G401 (cell line): ENCODE measurements around the gene MRM1. TPM values are rescaled to one million over a fixed set of nuclear protein-coding genes. Genes with fewer than 3 reads are reported as not detected.

Source experiments
- DNase-seq: peaks from one replicate; pipeline ENCODE4 v3.0.0-alpha.2; 2015; ENCODE audit warnings: low spot score
- in situ Hi-C: cut with HindIII; loops from 2 replicates; pipeline ENCODE4 v1.10.0; 2016; ENCODE audit warnings: low sequenced_read_pairs, mixed read lengths
- total RNA-seq: library from RNA; depleted of rRNA; stranded (reverse); fragments of >200 nt; shearing (Covaris generic); gene quantifications from 2 replicates; pipeline ENCODE4 v1.2.3, GENCODE V29; 2014

The MRM1 gene
- total RNA-seq, 1 experiment from 2014 or later = 18.4 TPM

DNA sequence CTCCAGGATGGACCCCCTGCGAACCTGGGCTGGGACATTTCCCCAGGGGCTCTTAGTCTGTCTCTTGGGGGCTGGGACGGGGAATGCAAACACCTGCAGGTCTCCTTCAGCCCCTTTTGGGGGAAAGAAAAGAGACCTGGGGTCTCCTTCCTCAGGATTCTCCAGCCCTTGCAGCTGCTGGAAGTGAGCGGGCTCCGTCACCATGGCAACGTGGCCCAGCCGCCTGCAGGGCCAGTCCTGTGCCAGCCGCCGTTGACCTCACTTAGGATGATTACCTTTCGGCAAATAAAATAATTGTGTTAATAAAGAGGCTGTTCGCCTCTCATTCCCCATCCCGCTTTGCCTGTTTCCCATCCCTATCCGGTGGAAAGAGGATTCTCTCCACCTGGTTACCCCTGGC lies 25.7 kb downstream of the MRM1 start:
- in situ Hi-C loops = no loop called here
- DNase-seq = no peak

DNA sequence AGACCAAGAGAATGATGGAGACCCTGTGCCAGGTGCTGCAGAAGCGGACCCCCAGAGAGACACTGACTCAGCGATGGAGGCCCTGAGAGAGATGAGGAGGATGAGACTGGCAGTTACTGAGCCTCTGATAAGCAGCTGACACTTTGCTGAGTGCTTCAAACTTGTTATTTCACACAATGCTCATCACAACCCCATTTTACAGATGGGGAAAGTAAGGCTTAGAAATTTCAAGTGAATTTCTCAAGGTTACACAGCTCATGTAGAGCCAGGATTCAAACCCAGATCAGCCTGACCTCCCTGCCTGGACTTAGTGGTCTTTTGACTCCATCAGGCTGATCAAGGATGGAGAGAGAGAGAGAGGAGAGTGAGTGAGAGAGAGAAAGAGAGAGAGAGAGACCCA lies 27.2 kb downstream of the MRM1 start:
- no peak for DNase-seq
- in situ Hi-C loops = no loop called here

DNA sequence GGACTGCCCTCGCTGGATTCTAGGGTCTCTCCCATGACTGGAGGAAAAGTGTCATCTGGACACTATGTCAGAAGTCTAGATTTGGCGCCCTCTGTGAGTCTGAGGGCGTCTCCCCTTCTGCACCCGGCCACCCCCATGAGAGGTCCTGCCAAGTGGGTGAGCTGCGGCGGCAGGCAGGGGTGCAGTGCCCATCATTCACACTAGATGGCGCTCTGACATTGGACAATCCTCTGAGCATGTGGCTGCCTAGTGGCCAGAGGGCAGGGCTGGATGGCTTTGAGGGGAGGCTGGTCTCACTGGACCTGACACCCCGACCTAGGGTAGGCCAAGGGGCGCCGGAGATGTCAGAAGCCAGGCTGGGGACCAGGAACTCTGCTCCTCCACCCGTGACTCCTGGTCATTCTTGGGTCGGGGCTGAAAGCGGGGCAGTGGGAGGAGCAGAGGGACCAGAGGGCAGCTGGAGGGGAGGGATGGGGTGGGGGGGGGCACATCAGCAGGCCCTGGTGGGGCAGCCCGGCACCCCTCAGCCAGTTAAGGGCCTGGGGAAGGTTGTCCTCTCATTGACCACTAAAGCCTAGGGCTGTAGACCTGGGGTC lies 28.0 kb downstream of the MRM1 start:
- in situ Hi-C loops = no loop called here
- peak; percentile 81 for DNase-seq

DNA sequence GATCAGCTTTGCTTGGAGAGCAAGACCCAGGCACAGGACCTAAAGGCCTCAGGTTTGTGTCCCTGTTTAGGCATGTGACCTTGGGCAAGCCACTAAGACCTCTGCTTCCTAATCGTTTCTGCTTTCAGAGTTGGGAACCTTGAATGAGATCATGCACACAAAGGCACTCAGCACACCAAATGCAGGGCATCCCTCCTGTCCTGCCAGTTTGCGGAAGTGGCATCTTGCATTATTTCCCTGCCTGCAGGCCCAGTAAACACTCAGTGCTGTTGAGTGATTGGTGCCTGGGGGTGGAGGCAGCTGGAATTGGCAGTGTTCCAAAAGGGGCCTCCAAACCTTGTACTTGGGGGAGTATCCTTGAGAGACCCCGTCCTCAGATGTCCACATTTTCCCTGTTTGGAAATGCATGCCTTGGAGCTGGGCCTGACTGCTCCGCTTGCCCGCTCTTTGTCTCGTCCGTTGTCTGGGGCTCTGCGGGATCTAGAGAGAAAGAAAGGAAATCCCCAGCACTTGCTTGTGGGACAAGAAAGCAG lies 28.7 kb downstream of the MRM1 start:
- no peak for DNase-seq
- in situ Hi-C loops = no loop called here

DNA sequence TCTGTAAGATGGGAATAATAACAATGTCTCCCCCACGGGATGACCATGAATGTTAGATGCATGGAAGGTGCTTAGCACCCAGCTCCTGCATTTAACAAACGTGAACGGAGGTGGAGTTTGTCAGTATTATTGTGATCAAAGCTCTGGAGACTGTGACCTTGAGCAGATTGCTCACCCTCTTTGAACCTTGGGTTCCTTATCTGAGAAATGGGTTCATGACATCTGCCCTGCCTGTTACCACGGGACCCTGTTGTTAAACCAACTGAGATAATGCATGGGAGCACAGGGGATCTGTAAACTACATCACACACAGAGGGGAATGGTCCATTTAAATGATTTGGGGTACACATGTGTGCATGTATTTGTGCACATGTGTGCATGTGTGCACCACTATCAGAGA lies 29.6 kb downstream of the MRM1 start:
- DNase-seq = no peak
- in situ Hi-C loops = no loop called here

DNA sequence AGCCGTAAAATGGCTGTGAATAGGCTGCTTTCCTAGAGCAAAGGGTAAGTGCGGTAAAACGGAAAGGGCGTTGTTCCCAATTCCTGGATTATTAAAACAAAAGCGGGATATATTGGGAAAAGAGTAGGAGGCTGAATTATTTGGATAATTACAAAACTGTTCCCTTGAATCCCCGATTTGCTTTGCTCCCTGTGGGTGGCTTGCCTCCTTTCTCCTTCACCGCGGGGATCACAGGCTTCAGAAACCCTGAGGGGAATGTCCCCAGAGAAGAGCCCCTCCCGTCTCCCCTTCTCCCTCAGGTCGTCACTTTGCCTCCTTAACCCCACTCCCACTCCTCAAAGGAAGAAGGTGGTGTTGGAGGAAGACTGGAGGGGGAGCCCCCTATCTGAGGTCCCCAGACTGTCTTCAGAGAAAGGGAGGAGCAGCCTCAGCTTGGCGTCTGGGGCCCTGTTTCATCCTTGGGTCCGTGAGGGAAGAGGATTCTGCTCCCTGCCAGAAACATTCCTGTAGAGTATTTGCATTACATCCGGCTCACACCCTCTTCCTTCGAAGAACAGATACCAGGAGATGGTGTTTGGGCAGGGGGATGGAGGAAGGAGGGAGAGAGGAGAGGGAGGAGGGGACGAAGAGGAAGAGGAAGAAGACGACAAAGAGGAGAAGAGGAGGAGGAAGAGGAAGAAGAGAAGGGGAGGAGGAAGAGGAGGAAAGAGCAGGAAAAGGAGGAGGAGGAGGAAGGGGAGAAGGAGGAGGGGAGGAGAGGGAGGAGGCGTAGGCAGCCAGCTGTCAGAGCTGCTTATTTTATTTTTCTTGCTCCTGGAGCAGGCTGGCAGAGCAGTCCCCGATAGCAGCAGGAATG lies 31.8 kb downstream of the MRM1 start:
- no peak for DNase-seq
- in situ Hi-C loops = no loop called here

DNA sequence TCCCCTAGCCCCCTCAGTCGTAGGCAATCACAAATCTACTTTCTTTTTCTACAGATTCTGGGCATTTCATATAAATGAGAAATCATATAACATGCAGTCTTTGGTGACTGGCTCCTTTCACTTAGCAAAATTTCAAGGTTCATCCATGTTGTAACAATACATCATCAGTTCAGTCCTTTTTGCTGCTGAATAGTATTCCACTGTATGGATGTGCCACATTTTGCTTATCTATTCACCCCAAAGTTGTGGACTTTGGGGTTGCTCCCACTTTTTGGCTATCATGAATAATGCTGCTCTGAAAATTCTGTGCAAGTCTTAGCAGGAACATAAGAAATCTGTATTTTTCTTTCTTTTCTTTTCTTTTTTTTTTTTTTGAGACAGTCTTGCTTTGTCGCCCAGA lies 39.0 kb downstream of the MRM1 start:
- in situ Hi-C loops = no loop called here
- no peak for DNase-seq

DNA sequence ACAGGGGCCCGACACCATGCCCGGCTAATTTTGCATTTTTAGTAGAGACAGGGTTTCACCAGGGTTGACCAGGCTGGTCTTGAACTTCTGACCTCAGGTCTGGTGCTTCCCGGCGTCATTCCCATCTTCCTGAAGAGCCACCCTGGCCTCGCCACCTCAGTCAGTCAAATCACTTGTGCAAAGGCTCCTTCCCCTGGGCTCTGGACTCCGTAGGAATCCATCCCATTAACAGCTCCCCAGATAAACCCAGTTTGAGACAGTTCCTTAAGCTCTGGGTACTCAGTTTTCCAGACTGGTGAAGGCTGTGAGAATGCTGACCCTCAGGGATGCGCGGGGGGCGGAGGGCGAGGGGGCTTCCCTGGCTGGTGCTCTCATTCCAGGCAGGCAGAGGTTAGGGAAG lies 39.5 kb downstream of the MRM1 start:
- no peak for DNase-seq
- in situ Hi-C loops = no loop called here

DNA sequence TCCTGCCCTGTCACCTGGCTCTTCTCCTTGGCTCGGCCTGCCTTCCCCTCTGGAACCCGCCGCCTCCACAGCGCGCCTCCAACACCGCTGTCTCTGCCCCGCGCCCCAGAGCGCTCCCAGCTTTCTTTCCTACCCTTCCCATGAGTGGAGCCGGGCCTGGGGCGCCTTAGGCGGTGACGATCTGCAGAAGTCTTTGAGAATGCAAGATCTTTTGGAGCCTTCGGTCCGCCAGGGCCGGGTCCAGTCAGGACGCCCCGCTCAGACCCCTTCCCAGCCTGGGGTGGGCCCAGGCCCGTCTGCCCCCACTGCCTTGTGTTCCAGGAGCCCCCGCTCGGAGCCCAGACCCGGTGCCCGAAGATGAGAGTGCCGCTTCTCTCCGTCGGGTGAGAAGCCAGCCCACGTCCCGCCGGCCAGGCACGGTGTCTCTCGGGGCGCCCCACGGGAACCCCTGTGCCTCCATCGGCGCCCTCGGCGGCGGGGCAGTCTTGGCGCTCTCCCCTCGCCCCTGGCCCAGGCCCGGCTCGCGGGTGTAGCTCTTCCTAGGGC lies 40.0 kb downstream of the MRM1 start:
- DNase-seq = no peak
- in situ Hi-C loops = no loop called here

DNA sequence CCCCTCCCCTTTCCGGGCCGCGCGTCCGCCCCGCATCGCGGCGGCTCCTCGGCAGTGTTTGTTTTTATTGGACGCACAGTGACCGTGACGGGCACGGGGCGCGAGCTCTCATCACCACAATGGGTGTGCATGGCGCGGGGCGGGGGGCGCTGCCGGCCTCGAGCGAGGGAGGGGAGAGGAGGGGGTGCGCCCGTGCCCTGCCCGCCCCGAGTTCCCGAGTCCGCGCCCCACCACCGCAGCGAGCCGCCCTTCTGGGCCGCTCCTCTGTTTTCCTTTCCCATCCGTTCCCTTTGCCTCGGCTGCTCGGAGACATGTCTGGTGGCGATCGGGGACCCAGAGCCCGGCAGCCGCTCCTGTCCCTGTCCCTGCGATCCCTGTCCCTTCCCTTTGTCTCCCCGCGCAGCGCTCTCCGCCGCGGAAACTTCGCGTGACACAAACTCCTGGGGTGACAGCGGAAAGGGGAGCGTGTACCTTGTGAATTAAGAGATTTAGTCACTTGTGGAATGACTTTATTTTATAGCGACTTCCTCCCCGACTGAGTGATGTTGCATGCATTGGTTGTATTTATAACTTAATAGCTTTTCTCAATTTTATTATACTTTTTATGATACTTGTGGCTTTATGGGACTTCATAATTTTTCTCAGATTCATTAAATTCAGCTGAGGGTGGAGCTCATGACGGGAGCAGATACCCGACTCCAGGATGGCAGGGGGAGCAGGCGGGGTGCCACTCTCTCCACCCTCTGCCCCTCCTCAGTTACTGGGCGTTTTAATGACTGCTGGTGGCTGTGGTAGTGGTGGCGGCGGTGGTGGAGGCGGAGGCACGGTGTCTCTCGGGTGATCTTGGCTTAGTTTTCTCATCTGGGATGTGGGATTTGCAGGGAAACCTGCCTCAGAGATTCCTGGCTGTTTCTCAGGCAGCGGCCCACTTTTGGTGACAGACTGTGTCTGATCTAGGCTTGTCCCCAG lies 40.8 kb downstream of the MRM1 start:
- in situ Hi-C loops = no loop called here
- peak; percentile 22 for DNase-seq

DNA sequence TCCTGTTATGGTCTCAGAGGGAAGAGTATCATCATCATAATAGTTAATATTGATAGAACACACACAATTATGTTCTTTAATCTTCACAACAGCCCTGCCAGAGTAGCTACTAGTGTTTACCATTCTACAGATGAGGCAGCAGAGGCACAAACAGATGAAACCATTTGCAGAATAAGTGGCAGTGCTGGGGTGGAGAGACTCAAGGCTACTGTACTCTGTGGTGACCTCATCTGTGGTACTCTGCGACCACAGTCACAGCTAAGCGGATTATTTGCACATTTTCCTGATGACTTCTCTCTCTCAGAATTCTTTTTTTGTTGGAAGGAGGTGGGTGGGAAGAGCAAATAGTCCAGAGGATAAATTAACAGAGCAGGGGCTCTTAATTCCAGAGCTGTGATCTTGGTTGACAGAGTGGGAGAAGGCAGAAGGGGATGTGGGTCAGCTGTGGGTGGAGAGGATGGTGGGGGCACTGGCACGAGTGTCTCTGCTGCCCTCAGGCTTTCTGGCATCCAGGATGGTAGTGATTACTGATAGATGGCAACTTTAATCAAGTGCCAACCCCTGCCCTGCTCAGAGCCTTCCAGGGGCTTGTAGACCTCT lies 41.8 kb downstream of the MRM1 start:
- DNase-seq = no peak
- in situ Hi-C loops = no loop called here

DNA sequence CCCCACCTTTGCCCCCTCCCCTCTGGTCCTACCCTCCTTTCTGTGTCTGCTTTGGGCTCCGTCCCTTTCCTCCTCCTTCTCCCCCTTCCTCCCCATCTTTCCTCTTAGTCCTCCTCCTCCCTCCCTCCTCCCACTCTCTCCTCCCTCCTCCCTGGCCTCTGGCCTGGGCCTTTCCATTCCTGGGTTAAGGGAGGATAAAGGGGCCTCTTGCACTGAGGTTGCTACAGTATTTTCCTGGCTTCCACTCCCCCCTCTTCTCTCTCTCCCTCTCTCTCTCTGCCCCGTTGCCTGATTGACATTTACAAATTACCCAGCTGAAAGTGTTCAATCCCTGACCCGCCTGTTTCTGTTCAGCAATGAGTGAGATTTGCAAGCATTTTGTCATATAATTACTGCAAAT lies 44.0 kb downstream of the MRM1 start:
- DNase-seq = no peak
- in situ Hi-C loops = no loop called here

DNA sequence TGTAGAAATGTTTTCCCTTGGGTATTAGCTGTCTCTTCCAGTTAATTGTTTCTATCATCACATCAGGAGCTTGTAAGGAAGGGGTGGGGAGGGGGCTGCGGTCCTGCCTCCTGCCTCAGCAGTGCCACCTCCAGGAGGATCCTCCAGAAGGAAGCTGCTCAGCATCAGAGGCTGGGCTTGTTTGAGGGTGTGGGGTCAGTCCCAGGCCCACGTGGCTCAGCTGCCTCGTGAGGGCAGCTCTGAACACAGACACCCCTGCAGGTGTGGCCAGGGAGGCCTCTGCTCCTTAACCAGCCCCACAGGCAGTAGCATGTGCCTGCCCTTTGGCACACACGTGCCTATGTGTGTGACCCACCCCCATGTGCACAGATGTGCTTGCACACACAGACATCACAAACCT lies 46.3 kb downstream of the MRM1 start:
- no peak for DNase-seq
- in situ Hi-C loops = no loop called here

DNA sequence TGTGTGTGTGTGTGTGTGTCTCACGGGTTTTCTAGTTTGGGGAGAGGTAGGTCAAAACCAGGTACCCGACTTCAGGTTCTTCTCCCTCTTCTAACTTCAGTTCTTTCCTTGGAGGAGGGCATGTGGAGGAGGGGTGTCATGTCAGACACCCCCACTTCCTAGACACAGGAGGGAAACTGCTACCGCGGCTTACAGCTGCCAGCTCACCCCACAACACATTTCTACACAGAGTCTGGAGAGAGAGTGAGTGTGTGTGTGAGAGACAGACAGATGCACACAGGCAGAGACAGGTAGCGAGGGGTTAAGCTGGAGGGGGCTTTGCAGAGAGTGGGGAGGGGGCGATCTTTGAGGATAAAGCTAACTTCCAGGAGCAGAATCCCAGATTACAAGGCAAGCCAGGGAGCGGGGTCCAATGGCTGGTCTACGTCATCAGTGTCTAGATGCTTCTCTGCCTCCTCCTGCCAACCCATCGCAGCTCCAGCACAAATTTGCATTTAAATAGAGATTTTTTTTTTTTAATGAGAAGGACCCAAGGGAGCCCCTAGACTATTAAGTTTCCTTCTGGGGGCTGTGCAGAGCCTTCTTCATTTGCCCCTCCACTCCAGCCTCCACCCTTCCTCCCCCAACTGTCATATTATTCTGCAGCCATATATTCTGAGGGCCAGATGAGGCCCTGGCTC lies 48.9 kb downstream of the MRM1 start:
- no peak for DNase-seq
- in situ Hi-C loops = no loop called here

DNA sequence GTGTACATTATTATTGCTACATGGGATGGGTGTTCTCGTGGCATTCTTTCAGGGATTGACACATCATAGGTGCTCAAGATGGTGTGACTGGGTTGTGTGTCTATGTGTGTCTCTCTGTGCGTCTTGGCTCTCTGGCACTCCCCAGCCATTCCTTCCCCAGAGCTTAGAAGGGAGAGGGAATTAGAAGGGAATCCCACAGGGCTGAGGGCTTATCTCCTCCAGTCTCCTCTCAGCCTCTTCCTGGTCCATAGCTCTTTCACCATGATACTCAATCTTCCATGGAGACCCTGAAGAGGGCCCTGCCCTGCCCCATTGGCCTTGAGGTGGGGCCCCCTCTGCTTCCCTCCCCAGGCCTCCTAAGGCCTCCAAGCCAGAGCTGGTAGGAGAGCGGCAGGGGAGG lies 52.0 kb downstream of the MRM1 start:
- in situ Hi-C loops = no loop called here

DNA sequence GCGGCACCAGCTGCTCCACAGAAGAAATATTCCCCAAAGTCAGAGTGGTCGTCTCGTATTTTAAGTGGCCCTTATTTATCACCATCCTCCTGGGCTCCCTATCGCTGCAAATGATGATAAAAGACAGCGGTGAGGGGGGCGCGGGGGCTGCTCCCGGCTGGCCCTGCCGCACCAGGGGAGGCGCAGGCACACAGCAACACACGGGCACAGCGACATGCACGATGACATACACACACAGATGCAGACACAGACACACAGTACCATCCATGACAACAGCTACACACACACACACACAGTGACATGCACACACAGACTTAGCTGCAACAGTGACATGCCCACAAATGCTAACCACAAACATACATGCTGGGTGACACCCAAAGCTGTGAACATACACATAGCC lies 52.5 kb downstream of the MRM1 start:
- in situ Hi-C loops = no loop called here

More for the DNA sequence above, 52.0 kb downstream of the MRM1 start:
- no peak for DNase-seq

DNA sequence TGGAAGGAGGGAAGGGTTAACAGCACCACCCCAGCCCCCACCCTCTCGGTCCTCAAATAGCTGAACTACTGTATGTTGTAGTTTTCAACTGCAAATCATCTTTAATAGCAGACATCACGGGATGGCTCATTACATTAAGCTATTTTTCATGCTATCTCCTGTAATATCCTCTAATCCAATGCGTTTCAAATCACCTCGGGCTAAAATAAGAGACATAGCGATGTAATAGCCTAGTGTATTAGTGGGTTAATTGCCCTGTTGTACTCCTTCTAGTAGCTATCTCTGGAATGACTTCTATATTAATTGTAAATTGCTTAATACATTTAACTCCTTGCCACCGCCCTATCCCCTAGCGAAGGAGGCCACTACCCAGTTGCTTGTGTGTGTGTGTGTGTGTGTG lies 54.3 kb downstream of the MRM1 start:
- DNase-seq = no peak
- in situ Hi-C loops = loop anchor here (5.0 kb wide), 1 partner anchor 97 kb away; no protein-coding TSS in a partner anchor

More for the DNA sequence above, 52.5 kb downstream of the MRM1 start:
- DNase-seq = no peak

DNA sequence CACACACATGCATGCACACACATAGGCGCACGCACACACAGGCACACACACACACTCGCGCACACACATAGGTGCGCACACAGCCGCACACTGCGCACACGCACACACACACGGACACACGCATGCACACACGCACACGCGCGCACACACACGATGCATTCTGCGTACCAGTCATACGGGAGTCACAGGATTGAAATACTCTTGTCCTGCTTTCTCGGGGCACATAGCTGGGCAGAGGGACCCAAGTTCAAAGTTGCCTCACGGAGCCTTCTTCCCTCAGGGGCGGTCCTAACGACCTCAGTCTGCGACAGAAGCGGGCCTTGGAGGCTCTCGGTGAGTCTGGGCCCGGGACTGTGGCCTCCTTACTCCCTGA lies 56.0 kb downstream of the MRM1 start:
- no peak for DNase-seq
- in situ Hi-C loops = loop anchor here (5.0 kb wide), 1 partner anchor 95 kb away; no protein-coding TSS in a partner anchor
